Esophagus muscularis mucosa (tissue), 4 donors: ENCODE data around the gene KLLN. TPM values are rescaled to one million over a fixed set of nuclear protein-coding genes. Genes with fewer than 3 reads are reported as not detected.
"Not testable (repeated sequence)": the region's sequence is repeated elsewhere in the genome, so short reads cannot be mapped to it uniquely, and the experiment has no call there.

Experiments
- DNase-seq: peaks from one replicate; pipeline ENCODE4 v3.0.0-alpha.2; 2017; ENCODE audit errors: extremely low spot score
- H3K27ac ChIP-seq, 4 donors: fragments of 200-600 bp; sonication (generic); replicated peaks in 1 of 4; 1 replicate in 3 of 4; 2 replicates in 1 of 4; pipeline ENCODE4 v1.5.1; 2016 to 2019; ENCODE audit warnings: mild to moderate bottlenecking in 1 of 4
- H3K27me3 ChIP-seq, 4 donors: fragments of 200-600 bp; sonication (generic); one replicate each; pipeline versions ENCODE4 v1.5.1 to v1.6.0; 2016 to 2019
- H3K36me3 ChIP-seq, 4 donors: fragments of 200-600 bp; sonication (generic); one replicate each; pipeline ENCODE4 v1.5.1; 2016 to 2019
- H3K4me1 ChIP-seq, 4 donors: fragments of 200-600 bp; sonication (generic); one replicate each; pipeline ENCODE4 v1.5.1; 2016 to 2019
- H3K4me3 ChIP-seq, 4 donors: fragments of 200-600 bp; sonication (generic); 1 replicate in 2 of 4; 2 replicates in 2 of 4; pipeline ENCODE4 v1.5.1; 2016 to 2019; ENCODE audit warnings: mild to moderate bottlenecking in 4 of 4, moderate library complexity in 1 of 4
- H3K9me3 ChIP-seq, 4 donors: fragments of 200-600 bp; sonication (generic); 1 replicate in 3 of 4; 2 replicates in 1 of 4; pipeline ENCODE4 v1.5.1; 2016 to 2019
- CTCF ChIP-seq, 3 experiments: fragments of 200-600 bp in 2 of 3; fragments of 450-650 bp in 1 of 3; sonication (generic) in 2 of 3; IDR thresholded peaks; one replicate each; pipeline ENCODE4 v1.5.1; 2017 to 2019; ENCODE audit warnings: antibody characterized with exemption in 3 of 3, mild to moderate bottlenecking in 2 of 3, moderate library complexity in 1 of 3
- EP300 ChIP-seq: sonication (generic); formaldehyde crosslinking; IDR thresholded peaks from one replicate; pipeline ENCODE4 v1.6.1; 2017; ENCODE audit warnings: antibody characterized with exemption
- POLR2A ChIP-seq: fragments of 450-650 bp; IDR thresholded peaks from one replicate; pipeline ENCODE4 v1.6.1; 2017; ENCODE audit warnings: antibody characterized with exemption, moderate library complexity, mild to moderate bottlenecking, low read depth
- POLR2AphosphoS5 ChIP-seq, 2 donors: sonication (generic); formaldehyde crosslinking; IDR thresholded peaks; one replicate each; pipeline ENCODE4 v1.6.1; 2017; ENCODE audit warnings: antibody characterized with exemption in 2 of 2
- WGBS: methylation state at CpG from one replicate; pipeline ENCODE4 v1.1.5; 2018; 5-methylcytosine and 5-hydroxymethylcytosine counted together
- intact Hi-C: fragments of 100-400 bp; cut with DNase I; formaldehyde crosslinking; loops from one replicate; pipeline ENCODE4 v1.15.1; 2023
- total RNA-seq, 4 donors: library from RNA; depleted of rRNA; stranded (reverse); fragments of >200 nt; gene quantifications; one replicate each; pipeline versions ENCODE4 v1.1.0 to v1.2.1, GENCODE V29; 2016

The KLLN gene
- total RNA-seq = under 1 TPM in 3 of 4 donors, not detected in 1; 0.17 to 0.52 (median 0.39) TPM

DNA sequence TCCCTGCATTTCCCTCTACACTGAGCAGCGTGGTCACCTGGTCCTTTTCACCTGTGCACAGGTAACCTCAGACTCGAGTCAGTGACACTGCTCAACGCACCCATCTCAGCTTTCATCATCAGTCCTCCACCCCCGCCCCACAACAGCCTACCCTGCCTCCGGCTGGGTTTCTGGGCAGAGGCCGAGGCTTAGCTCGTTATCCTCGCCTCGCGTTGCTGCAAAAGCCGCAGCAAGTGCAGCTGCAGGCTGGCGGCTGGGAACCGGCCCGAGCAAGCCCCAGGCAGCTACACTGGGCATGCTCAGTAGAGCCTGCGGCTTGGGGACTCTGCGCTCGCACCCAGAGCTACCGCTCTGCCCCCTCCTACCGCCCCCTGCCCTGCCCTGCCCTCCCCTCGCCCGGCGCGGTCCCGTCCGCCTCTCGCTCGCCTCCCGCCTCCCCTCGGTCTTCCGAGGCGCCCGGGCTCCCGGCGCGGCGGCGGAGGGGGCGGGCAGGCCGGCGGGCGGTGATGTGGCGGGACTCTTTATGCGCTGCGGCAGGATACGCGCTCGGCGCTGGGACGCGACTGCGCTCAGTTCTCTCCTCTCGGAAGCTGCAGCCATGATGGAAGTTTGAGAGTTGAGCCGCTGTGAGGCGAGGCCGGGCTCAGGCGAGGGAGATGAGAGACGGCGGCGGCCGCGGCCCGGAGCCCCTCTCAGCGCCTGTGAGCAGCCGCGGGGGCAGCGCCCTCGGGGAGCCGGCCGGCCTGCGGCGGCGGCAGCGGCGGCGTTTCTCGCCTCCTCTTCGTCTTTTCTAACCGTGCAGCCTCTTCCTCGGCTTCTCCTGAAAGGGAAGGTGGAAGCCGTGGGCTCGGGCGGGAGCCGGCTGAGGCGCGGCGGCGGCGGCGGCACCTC, at the start of gene KLLN, which contains the start of gene PTEN:
Gene KLLN (minus strand): TSS at position 481 of the 891 bp plus-strand sequence. CDS start 1,046 bp downstream, outside the sequence.
Gene PTEN (plus strand): TSS at position 573 of the 891 bp plus-strand sequence. CDS start 845 bp downstream, outside the sequence.
- Histone ChIP-seq H3K27me3 (no peaks in the 10 kb centered on the region), H3K4me3 (peak within 1 kb of the TSS; percentile 79 to 95 (median 87)), H3K27ac (peak within 1 kb of the TSS; percentile 93 to 99 (median 98)), H3K4me1 (peaks cover 9 to 29% (median 23%) of the 10 kb centered on the region in 4 donors), H3K36me3 (no peaks in the 10 kb centered on the region), H3K9me3 (no peaks in the 10 kb centered on the region)
- peak; percentile 34 for TF ChIP-seq POLR2A
- peak; percentile 90 to 94 for TF ChIP-seq POLR2AphosphoS5 (IDR thresholded peaks at IDR 0.05)
- no peak for TF ChIP-seq CTCF (IDR thresholded peaks at IDR 0.05)
- WGBS = under 1% methylated on average over 25 of the region's 89 CpGs
- intact Hi-C loops = loop anchor here (5.0 kb wide), 1 partner anchor 46 kb away; the partner anchor contains the start of gene ATAD1
- peak; percentile 96 for DNase-seq

GRCh38 chr10:87903396-87903795, 40.1 kb upstream of the KLLN start:
- peaks cover 8 to 23% (median 12%) of the 10 kb centered on the region in 4 donors for H3K4me1 ChIP-seq
- DNase-seq, H3K27ac ChIP-seq, H3K4me3 ChIP-seq, intact Hi-C loops, H3K27me3 ChIP-seq: not testable (repeated sequence)
- peaks cover 0 to 11% (median 9%) of the 10 kb centered on the region in 4 donors for H3K9me3 ChIP-seq
- H3K36me3 ChIP-seq = peaks cover 14 to 26% (median 16%) of the 10 kb centered on the region in 4 donors
- WGBS = 100% methylated on average over 3 of the region's 8 CpGs

DNA sequence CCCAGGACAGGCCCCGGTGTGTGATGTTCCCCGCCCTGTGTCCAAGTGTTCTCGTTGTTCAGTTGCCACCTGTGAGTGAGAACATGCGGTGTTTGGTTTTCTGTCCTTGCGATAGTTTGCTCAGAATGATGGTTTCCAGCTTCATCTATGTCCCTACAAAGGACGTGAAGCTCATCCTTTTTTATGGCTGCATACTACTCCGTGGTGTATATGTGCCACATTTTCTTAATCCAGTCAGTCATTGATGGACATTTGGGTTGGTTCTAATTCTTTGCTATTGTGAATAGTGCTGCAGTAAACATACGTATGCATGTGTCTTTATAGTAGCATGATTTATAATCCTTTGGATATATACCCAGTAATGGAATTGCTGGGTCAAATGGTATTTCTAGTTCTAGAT, 34.6 kb upstream of the KLLN start:
- H3K27ac ChIP-seq, H3K27me3 ChIP-seq, H3K9me3 ChIP-seq, DNase-seq, intact Hi-C loops, H3K4me3 ChIP-seq: not testable (repeated sequence)
- WGBS = 97% methylated on average over 8 of the region's 8 CpGs
- peaks cover 3 to 16% (median 11%) of the 10 kb centered on the region in 4 donors for H3K36me3 ChIP-seq
- H3K4me1 ChIP-seq = peaks cover 11 to 27% (median 19%) of the 10 kb centered on the region in 4 donors

GRCh38 chr10:87896216-87896615, 32.9 kb upstream of the KLLN start:
- no peak for TF ChIP-seq POLR2AphosphoS5 (IDR thresholded peaks at IDR 0.05)
- no peak for TF ChIP-seq POLR2A
- TF ChIP-seq EP300 = no peak
- TF ChIP-seq CTCF (IDR thresholded peaks at IDR 0.05) = no peak
- H3K27me3 ChIP-seq = no peaks in the 10 kb centered on the region
- 71% methylated on average over 2 of the region's 2 CpGs for WGBS
- H3K27ac ChIP-seq = no peak overlapping the region
- H3K9me3 ChIP-seq = peaks cover 0 to 3% (median 0%) of the 10 kb centered on the region in 4 donors
- DNase-seq = no peak
- intact Hi-C loops = no loop called here
- peaks cover 11 to 29% (median 24%) of the 10 kb centered on the region in 4 donors for H3K4me1 ChIP-seq
- no peak overlapping the region for H3K4me3 ChIP-seq
- peaks cover 0 to 10% (median 3%) of the 10 kb centered on the region in 4 donors for H3K36me3 ChIP-seq

DNA sequence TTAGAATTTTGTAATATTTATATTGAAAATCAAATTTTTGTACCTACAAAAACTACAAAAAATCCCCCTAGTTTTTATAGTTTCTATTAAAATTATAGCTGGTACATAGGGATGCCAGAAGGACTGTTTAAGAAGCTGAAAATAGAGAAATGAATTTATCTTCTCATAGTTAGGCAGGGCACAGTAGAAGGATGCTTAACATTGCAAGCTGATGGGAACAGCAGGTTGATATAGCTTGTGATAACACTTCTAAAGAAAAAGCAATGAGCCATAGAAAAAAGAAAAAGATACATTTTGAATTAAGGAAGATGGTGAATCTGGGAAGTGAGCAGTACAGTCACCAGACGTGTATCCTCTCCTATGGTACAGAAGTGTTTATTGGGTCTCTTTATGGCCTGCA, 32.1 kb upstream of the KLLN start:
- intact Hi-C loops = no loop called here

More for the DNA sequence above, 32.1 kb upstream of the KLLN start:
- Histone ChIP-seq H3K27ac (no peak overlapping the region), H3K27me3 (no peaks in the 10 kb centered on the region), H3K36me3 (peaks cover 0 to 10% (median 3%) of the 10 kb centered on the region in 4 donors), H3K4me1 (peaks cover 11 to 29% (median 25%) of the 10 kb centered on the region in 4 donors), H3K9me3 (peaks cover 0 to 3% (median 0%) of the 10 kb centered on the region in 4 donors), H3K4me3 (no peak overlapping the region)
- 67% methylated on average over 1 of the region's 1 CpG for WGBS
- TF ChIP-seq CTCF (IDR thresholded peaks at IDR 0.05) (no peak), POLR2A (no peak), POLR2AphosphoS5 (IDR thresholded peaks at IDR 0.05) (no peak), EP300 (no peak)
- no peak for DNase-seq
